Activated naive CD8-positive, alpha-beta T cell treated with anti-CD3 and anti-CD28 coated beads for 36 hours (primary cell): Measurements from ENCODE around the gene TMEM128. TPM values are rescaled to one million over a fixed set of nuclear protein-coding genes. Genes with fewer than 3 reads are reported as not detected.
"Not testable (repeated sequence)": the region's sequence is repeated elsewhere in the genome, so short reads cannot be mapped to it uniquely, and the experiment has no call there.

Source experiments
- DNase-seq: peaks from one replicate; pipeline ENCODE4 v3.0.0; 2021
- H3K27ac Mint-ChIP-seq: one replicate; pipeline ENCODE4 v1.8.0; 2022; ENCODE audit warnings: mild to moderate bottlenecking, moderate library complexity, mixed read lengths
- H3K27me3 Mint-ChIP-seq: one replicate; pipeline ENCODE4 v1.8.0; 2022; ENCODE audit warnings: mild to moderate bottlenecking, mixed read lengths
- H3K36me3 Mint-ChIP-seq: one replicate; pipeline ENCODE4 v1.8.0; 2021; ENCODE audit warnings: mild to moderate bottlenecking, mixed read lengths
- H3K4me1 Mint-ChIP-seq: one replicate; pipeline ENCODE4 v1.8.0; 2021; ENCODE audit warnings: mixed read lengths
- H3K4me3 Mint-ChIP-seq: one replicate; pipeline ENCODE4 v1.8.0; 2022; ENCODE audit warnings: mild to moderate bottlenecking, moderate library complexity, mixed read lengths
- H3K9me3 Mint-ChIP-seq: one replicate; pipeline ENCODE4 v1.8.0; 2022; ENCODE audit warnings: mixed read lengths
- total RNA-seq, 2 experiments: library from RNA; stranded (reverse); gene quantifications; one replicate each; pipeline ENCODE4 v1.2.3, GENCODE V29; 2021

Gene TMEM128
- total RNA-seq, 2 experiments from 2014 or later, result 23.6 to 25.0 TPM

GRCh38 chr4:4269331-4269731 lies 21.3 kb upstream of the TMEM128 start:
- peaks cover 4% of the 10 kb centered on the region for H3K4me1 Mint-ChIP-seq
- no peak for DNase-seq
- H3K4me3 Mint-ChIP-seq, result no peak overlapping the region
- no peaks in the 10 kb centered on the region for H3K9me3 Mint-ChIP-seq
- no peaks in the 10 kb centered on the region for H3K27me3 Mint-ChIP-seq
- H3K27ac Mint-ChIP-seq, result peak overlapping the region; percentile 10
- peaks cover 33% of the 10 kb centered on the region for H3K36me3 Mint-ChIP-seq

GRCh38 chr4:4268776-4269175 lies 20.8 kb upstream of the TMEM128 start:
- Mint-ChIP-seq H3K4me3 (no peak overlapping the region), H3K27ac (peak overlapping the region; percentile 66), H3K27me3 (no peaks in the 10 kb centered on the region), H3K9me3 (no peaks in the 10 kb centered on the region), H3K36me3 (peaks cover 31% of the 10 kb centered on the region), H3K4me1 (peaks cover 4% of the 10 kb centered on the region)
- DNase-seq, result no peak

- H3K36me3 Mint-ChIP-seq, result peaks cover 28% of the 10 kb centered on the region
- DNase-seq, result no peak
- H3K27me3 Mint-ChIP-seq, result no peaks in the 10 kb centered on the region
- H3K9me3 Mint-ChIP-seq, result no peaks in the 10 kb centered on the region
- no peak overlapping the region for H3K27ac Mint-ChIP-seq
- H3K4me3 Mint-ChIP-seq, result no peak overlapping the region
- H3K4me1 Mint-ChIP-seq, result peaks cover 4% of the 10 kb centered on the region
These were observed 20.0 kb upstream of the TMEM128 start for GRCh38 chr4:4267981-4268380.

GRCh38 chr4:4260185-4260751 lies 12.2 kb upstream of the TMEM128 start:
- H3K27me3 Mint-ChIP-seq, result no peaks in the 10 kb centered on the region
- no peak for DNase-seq
- no peaks in the 10 kb centered on the region for H3K4me1 Mint-ChIP-seq
- H3K4me3 Mint-ChIP-seq, result no peak overlapping the region
- no peaks in the 10 kb centered on the region for H3K36me3 Mint-ChIP-seq
- no peak overlapping the region for H3K27ac Mint-ChIP-seq
- no peaks in the 10 kb centered on the region for H3K9me3 Mint-ChIP-seq

- H3K4me3 Mint-ChIP-seq, result no peak overlapping the region
- no peaks in the 10 kb centered on the region for H3K9me3 Mint-ChIP-seq
- H3K27me3 Mint-ChIP-seq, result no peaks in the 10 kb centered on the region
- H3K4me1 Mint-ChIP-seq, result no peaks in the 10 kb centered on the region
- no peak overlapping the region for H3K27ac Mint-ChIP-seq
- no peaks in the 10 kb centered on the region for H3K36me3 Mint-ChIP-seq
- no peak for DNase-seq
These were observed 11.6 kb upstream of the TMEM128 start for GRCh38 chr4:4259484-4260100.

- DNase-seq, H3K9me3 Mint-ChIP-seq, H3K4me3 Mint-ChIP-seq, H3K36me3 Mint-ChIP-seq, H3K27me3 Mint-ChIP-seq, H3K27ac Mint-ChIP-seq, H3K4me1 Mint-ChIP-seq: not testable (repeated sequence)
These were observed 9.7 kb upstream of the TMEM128 start for GRCh38 chr4:4257705-4258104.

- Mint-ChIP-seq H3K4me1 (peaks cover 3% of the 10 kb centered on the region), H3K27ac (no peak overlapping the region), H3K4me3 (no peak overlapping the region), H3K27me3 (no peaks in the 10 kb centered on the region), H3K9me3 (no peaks in the 10 kb centered on the region), H3K36me3 (no peaks in the 10 kb centered on the region)
- DNase-seq, result no peak
These were observed 8.8 kb upstream of the TMEM128 start for GRCh38 chr4:4256799-4257198.

- DNase-seq, result no peak
- H3K27me3 Mint-ChIP-seq, result no peaks in the 10 kb centered on the region
- H3K9me3 Mint-ChIP-seq, result no peaks in the 10 kb centered on the region
- H3K4me1 Mint-ChIP-seq, result peaks cover 3% of the 10 kb centered on the region
- no peak overlapping the region for H3K4me3 Mint-ChIP-seq
- no peaks in the 10 kb centered on the region for H3K36me3 Mint-ChIP-seq
- no peak overlapping the region for H3K27ac Mint-ChIP-seq
These were observed 6.6 kb upstream of the TMEM128 start for GRCh38 chr4:4254666-4255065.

- H3K9me3 Mint-ChIP-seq, result no peaks in the 10 kb centered on the region
- H3K4me1 Mint-ChIP-seq, result peaks cover 3% of the 10 kb centered on the region
- DNase-seq, result no peak
- no peaks in the 10 kb centered on the region for H3K27me3 Mint-ChIP-seq
- no peaks in the 10 kb centered on the region for H3K36me3 Mint-ChIP-seq
- no peak overlapping the region for H3K4me3 Mint-ChIP-seq
- no peak overlapping the region for H3K27ac Mint-ChIP-seq
These were observed 6.2 kb upstream of the TMEM128 start for GRCh38 chr4:4254199-4254598.

- H3K27me3 Mint-ChIP-seq, result no peaks in the 10 kb centered on the region
- H3K36me3 Mint-ChIP-seq, result peaks cover 7% of the 10 kb centered on the region
- no peak for DNase-seq
- H3K27ac Mint-ChIP-seq, result no peak overlapping the region
- peaks cover 14% of the 10 kb centered on the region for H3K4me1 Mint-ChIP-seq
- no peak overlapping the region for H3K4me3 Mint-ChIP-seq
- H3K9me3 Mint-ChIP-seq, result no peaks in the 10 kb centered on the region
These were observed 1.8 kb upstream of the TMEM128 start for GRCh38 chr4:4249866-4250265.

GRCh38 chr4:4249342-4249741 lies 1.3 kb upstream of the TMEM128 start:
- H3K9me3 Mint-ChIP-seq, H3K27me3 Mint-ChIP-seq, H3K4me3 Mint-ChIP-seq, DNase-seq, H3K36me3 Mint-ChIP-seq: not testable (repeated sequence)
- H3K4me1 Mint-ChIP-seq, result peaks cover 16% of the 10 kb centered on the region
- peak overlapping the region; percentile 97 for H3K27ac Mint-ChIP-seq

GRCh38 chr4:4248885-4249203 lies 821 bp upstream of the TMEM128 start:
- H3K36me3 Mint-ChIP-seq, result peaks cover 7% of the 10 kb centered on the region
- no peaks in the 10 kb centered on the region for H3K27me3 Mint-ChIP-seq
- no peaks in the 10 kb centered on the region for H3K9me3 Mint-ChIP-seq
- H3K4me3 Mint-ChIP-seq, result peak overlapping the region; percentile 95
- H3K4me1 Mint-ChIP-seq, result peaks cover 16% of the 10 kb centered on the region
- no peak for DNase-seq
- H3K27ac Mint-ChIP-seq, result peak overlapping the region; percentile 97

- Mint-ChIP-seq H3K27ac (peak overlapping the region; percentile 97), H3K4me3 (peak overlapping the region; percentile 95), H3K27me3 (no peaks in the 10 kb centered on the region), H3K36me3 (peaks cover 12% of the 10 kb centered on the region), H3K4me1 (peaks cover 13% of the 10 kb centered on the region), H3K9me3 (no peaks in the 10 kb centered on the region)
- DNase-seq, result no peak
These were observed 361 bp downstream of the TMEM128 start for GRCh38 chr4:4247696-4248028.

GRCh38 chr4:4245172-4245571 lies 2.9 kb downstream of the TMEM128 start:
- Mint-ChIP-seq H3K4me3 (no peak overlapping the region), H3K36me3 (peaks cover 14% of the 10 kb centered on the region)

GRCh38 chr4:4239551-4239950 lies 8.5 kb downstream of the TMEM128 start:
- not testable (repeated sequence) for H3K4me3 Mint-ChIP-seq

More at GRCh38 chr4:4245172-4245571, 2.9 kb downstream of the TMEM128 start:
- no peaks in the 10 kb centered on the region for H3K27me3 Mint-ChIP-seq
- no peaks in the 10 kb centered on the region for H3K9me3 Mint-ChIP-seq
- H3K27ac Mint-ChIP-seq, result no peak overlapping the region
- H3K4me1 Mint-ChIP-seq, result peaks cover 13% of the 10 kb centered on the region
- no peak for DNase-seq

GRCh38 chr4:4233610-4234009 lies 14.4 kb downstream of the TMEM128 start:
- H3K36me3 Mint-ChIP-seq, result peaks cover 11% of the 10 kb centered on the region
- peaks cover 13% of the 10 kb centered on the region for H3K9me3 Mint-ChIP-seq
- no peak for DNase-seq
- H3K27me3 Mint-ChIP-seq, result peaks cover 14% of the 10 kb centered on the region
- H3K4me3 Mint-ChIP-seq, result no peak overlapping the region
- H3K27ac Mint-ChIP-seq, result no peak overlapping the region
- no peaks in the 10 kb centered on the region for H3K4me1 Mint-ChIP-seq

More at GRCh38 chr4:4239551-4239950, 8.5 kb downstream of the TMEM128 start:
- not testable (repeated sequence) for H3K27ac Mint-ChIP-seq, H3K27me3 Mint-ChIP-seq, H3K9me3 Mint-ChIP-seq, DNase-seq, H3K4me1 Mint-ChIP-seq
- peaks cover 18% of the 10 kb centered on the region for H3K36me3 Mint-ChIP-seq
